Measurements from ENCODE around the gene APOH. TPM values are rescaled to one million over a fixed set of nuclear protein-coding genes. Genes with fewer than 3 reads are reported as not detected.

The APOH gene
- total RNA-seq, 1 experiment from 2014 or later, result not detected

DNA sequence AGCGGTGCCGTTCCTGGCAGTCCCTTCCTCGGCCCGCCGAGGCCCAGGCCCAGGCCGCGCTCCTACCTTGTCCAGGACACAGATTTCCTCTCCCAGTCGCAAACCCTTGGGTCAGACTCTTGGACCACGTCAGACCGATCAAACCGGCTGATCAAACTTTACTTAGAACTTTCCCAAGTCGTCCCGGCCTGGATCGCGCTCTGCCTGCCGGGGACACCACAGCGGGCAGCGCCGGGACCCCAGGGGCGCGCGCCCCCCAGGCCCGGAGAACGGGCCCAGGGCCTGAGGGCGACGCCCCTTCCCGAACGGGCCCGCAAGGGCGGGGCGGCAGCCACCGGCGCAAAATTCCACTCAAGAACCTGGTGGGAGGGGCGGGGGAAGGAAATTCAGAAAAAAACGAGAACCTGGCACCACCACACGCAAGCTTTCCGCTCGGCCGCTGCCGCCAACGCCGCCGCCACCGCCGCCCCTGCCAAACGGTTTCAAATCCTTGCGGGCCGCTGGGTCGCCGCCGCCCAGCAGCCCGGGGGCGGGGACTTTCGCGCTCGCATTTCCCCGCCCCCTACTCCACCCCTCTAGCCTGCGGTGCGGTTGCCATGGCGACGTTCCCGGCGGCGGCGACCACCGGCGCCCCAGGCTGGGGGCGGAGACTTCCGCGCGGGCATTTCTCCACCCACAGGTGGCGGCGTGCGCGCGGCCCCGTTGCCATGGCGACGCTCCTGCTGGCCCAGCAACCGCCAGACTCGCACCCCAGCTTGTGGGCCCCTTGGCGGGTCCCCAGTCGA lies 37.4 kb downstream of the APOH start, which contains the start of gene CEP112:
Gene CEP112 (minus strand): TSS at position 541 of the 785 bp plus-strand sequence.
- Histone ChIP-seq H3K4me3 (peak within 1 kb of the TSS; percentile 92), H3K9me3 (replicated peaks) (no peaks in the 10 kb centered on the region), H3K27ac (peak within 1 kb of the TSS; percentile 99), H3K36me3 (peaks cover 11% of the 10 kb centered on the region), H3K27me3 (no peaks in the 10 kb centered on the region), H3K4me1 (peaks cover 14% of the 10 kb centered on the region)
- DNase-seq, result peak; percentile 93

DNA sequence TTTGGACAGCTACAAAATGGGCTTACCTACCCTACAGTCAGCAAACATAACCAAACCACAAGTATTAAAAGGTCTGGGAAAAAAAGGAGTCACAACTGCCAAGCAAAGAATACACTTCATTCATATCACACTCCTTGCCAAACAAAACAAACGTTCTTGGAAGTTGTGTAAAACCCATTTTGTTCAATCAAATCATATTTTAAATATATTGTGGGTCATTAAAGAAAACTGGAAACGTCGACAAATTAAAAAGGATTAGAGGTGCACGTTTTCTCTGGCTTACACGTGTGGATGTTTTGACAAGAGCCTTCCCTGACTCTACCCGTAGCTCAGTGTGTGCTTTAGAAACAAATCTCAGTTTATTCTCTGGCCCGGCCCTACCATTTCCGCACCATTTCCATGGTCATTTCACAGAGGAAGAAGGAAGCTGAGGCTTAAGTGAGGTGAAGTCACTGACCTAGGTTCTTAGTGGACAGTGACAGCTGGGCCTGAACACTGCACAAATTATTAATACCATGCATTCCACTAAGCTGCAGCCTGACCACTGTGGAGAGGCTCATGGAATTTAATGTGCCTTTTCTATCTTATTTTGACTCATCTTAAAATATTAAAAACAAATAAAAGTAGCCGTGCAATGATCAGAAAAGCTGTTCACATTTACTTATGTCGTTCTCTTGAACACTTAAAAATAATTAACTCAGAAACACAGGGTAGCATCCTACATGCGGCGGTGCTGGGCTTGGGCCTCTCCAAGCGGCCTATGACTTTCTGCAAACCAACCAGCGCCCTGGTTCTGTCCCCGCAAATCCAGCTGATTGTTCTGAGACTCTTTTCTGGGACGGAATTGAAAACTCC lies 38.2 kb downstream of the APOH start:
- peak overlapping the region; percentile 92 for H3K4me3 ChIP-seq
- H3K27ac ChIP-seq, result peak overlapping the region; percentile 99
- H3K27me3 ChIP-seq, result no peaks in the 10 kb centered on the region
- peak; percentile 86 to 96 for DNase-seq
- peaks cover 14% of the 10 kb centered on the region for H3K4me1 ChIP-seq
- peaks cover 18% of the 10 kb centered on the region for H3K36me3 ChIP-seq
- no peaks in the 10 kb centered on the region for H3K9me3 ChIP-seq (replicated peaks)

DNA sequence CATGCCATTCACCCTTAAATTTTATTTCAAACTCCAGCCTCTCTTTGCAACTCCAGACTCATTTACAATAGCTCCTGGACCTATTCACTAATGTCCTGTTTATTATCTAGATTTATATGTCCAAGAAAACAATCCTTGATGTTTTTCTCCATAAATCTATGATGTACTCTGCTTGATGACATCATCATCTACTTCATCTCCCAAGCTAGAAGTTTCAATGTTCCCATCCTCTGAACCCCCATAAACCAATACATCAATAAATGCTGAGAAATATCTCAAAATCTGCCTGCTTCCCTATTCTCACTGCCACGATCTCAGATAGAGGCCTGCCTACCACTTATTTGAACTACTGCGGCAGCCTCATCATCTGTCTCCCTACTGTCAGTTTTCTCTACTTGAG lies 41.5 kb downstream of the APOH start:
- no peak for DNase-seq
- H3K36me3 ChIP-seq, result peaks cover 47% of the 10 kb centered on the region
- no peak overlapping the region for H3K27ac ChIP-seq
- H3K4me1 ChIP-seq, result peaks cover 14% of the 10 kb centered on the region
- 0 out of 2 replicates have a peak, but pooled peaks cover 5% of the 10 kb centered on the region for H3K9me3 ChIP-seq (replicated peaks)
- no peak overlapping the region for H3K4me3 ChIP-seq
- no peaks in the 10 kb centered on the region for H3K27me3 ChIP-seq

DNA sequence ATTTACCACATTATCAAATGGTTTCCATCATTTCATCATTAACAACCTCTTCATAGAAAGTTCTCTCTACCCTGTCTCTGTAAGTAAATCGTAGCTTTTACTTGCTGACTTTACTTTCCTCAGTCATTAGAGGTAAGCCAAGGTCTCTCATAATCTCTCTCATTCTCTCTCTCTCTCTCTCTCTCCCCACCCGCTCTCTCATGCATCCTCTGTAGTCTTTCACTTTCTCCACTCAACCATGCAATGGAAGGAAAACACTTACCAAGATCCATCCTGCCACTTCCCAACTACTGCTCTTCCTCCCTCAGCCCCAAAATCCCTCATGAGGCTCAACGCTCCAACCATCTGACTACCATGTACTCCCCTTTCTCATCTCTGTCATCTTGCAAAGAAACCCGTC lies 43.4 kb downstream of the APOH start:
- peaks cover 65% of the 10 kb centered on the region for H3K36me3 ChIP-seq
- H3K27ac ChIP-seq, result no peak overlapping the region
- DNase-seq, result no peak
- peaks cover 14% of the 10 kb centered on the region for H3K4me1 ChIP-seq
- H3K4me3 ChIP-seq, result no peak overlapping the region
- H3K27me3 ChIP-seq, result no peaks in the 10 kb centered on the region
- H3K9me3 ChIP-seq (replicated peaks), result 0 out of 2 replicates have a peak, but pooled peaks cover 5% of the 10 kb centered on the region

DNA sequence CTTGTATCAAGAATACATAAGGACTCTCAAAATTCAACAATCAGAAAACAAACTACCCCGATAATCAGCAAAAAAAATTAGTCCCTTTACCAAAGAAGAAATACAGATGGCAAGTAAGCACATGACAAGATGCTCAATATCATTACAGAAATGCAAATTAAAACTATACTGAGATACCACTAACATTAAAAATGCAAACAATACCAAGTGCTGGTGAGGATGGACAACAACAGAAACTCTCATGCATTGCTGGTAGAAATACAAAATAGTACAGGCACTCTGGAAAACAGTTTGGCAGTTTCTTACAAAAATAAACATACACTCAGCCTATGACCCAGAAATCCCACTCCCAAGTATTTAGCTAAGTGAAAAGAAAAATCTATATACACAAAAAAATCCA lies 44.8 kb downstream of the APOH start:
- Histone ChIP-seq H3K27ac (no peak overlapping the region), H3K4me1 (peaks cover 14% of the 10 kb centered on the region), H3K4me3 (no peak overlapping the region), H3K27me3 (no peaks in the 10 kb centered on the region), H3K36me3 (peaks cover 80% of the 10 kb centered on the region), H3K9me3 (replicated peaks) (0 out of 2 replicates have a peak, but pooled peaks cover 5% of the 10 kb centered on the region)
- DNase-seq, result no peak

DNA sequence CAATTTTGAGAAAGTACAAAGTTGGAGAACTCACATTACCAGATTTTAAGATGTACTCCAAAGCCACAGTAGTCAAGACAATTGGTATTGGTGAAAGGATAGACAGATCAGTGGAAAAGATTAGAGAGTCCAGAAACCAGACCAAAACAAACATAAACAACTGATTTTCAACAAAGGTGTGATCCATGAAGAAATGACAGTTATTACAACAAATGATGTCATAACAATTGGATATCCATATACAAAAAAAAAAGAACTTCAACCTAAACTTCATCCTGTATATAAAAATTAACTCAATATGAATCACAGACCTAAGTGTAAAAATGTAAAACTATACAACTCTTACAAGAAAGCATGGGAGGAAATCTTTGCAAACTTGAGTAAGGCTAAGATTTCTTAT lies 45.7 kb downstream of the APOH start:
- Histone ChIP-seq H3K27me3 (no peaks in the 10 kb centered on the region), H3K4me1 (peaks cover 8% of the 10 kb centered on the region), H3K4me3 (no peak overlapping the region), H3K9me3 (replicated peaks) (0 out of 2 replicates have a peak, but pooled peaks cover 5% of the 10 kb centered on the region), H3K36me3 (peaks cover 81% of the 10 kb centered on the region), H3K27ac (no peak overlapping the region)
- no peak for DNase-seq

DNA sequence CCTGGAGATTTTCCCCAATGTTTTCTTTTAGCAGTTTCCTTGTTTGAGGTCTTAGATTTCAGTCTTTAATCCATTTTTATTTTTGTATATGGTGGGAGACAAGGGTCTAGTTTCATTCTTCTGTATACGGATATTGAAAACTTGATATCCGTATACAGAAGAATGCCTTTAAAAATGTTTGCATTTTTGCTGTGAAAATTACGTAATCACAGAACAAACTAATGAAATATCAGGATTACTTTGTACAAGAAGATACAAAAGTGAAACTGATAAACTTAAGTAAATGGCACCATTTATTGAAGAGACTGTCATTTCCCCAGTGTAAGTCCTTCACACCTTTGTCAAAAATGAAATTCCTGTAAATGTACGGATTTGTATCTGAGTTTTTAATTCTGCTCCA lies 50.6 kb downstream of the APOH start:
- no peak overlapping the region for H3K4me3 ChIP-seq
- no peaks in the 10 kb centered on the region for H3K4me1 ChIP-seq
- DNase-seq, result no peak
- peaks cover 99% of the 10 kb centered on the region for H3K36me3 ChIP-seq
- H3K27ac ChIP-seq, result no peak overlapping the region
- H3K9me3 ChIP-seq (replicated peaks), result no peaks in the 10 kb centered on the region
- H3K27me3 ChIP-seq, result no peaks in the 10 kb centered on the region

DNA sequence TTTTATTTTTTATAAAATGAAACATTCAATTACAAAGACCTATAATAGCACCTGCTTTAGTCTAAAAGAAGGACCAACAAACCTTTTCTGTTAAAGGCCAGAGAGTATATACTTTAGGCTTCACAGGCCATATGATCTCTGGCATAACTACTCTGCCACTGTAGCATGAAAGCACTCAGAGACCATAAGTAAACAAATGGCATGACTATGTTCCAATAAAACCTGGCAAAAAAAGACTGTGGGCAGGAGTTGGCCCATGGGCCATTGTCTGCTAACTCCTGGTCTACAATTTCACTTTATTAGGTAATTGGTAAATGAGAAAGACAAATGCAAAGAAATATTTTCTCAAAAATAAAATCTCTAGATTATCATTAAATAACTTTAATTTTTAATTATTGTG lies 52.2 kb downstream of the APOH start:
- H3K27me3 ChIP-seq, result no peaks in the 10 kb centered on the region
- H3K36me3 ChIP-seq, result peaks cover 99% of the 10 kb centered on the region
- DNase-seq, result no peak
- H3K9me3 ChIP-seq (replicated peaks), result no peaks in the 10 kb centered on the region
- no peak overlapping the region for H3K4me3 ChIP-seq
- no peaks in the 10 kb centered on the region for H3K4me1 ChIP-seq
- H3K27ac ChIP-seq, result no peak overlapping the region

DNA sequence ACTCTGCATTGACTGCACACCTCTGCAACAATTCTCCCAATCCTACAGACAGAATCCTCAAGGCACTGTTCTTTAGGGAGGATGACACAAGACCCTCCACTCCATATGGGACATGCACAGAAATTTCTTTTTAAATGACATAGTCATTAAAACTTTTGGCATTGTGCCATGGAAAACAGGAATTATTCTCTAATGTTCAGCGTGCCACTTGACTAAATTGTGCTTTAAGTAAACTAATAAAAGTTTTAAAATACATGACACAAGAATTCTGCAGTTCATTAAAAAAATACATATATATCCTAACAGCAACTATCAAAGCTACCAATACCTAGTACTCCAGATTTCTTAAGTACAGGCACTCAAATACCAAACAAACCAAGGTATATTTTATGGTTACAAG lies 53.3 kb downstream of the APOH start:
- no peak for DNase-seq
- Histone ChIP-seq H3K9me3 (replicated peaks) (no peaks in the 10 kb centered on the region), H3K4me3 (no peak overlapping the region), H3K27ac (no peak overlapping the region), H3K36me3 (peaks cover 94% of the 10 kb centered on the region), H3K4me1 (no peaks in the 10 kb centered on the region), H3K27me3 (no peaks in the 10 kb centered on the region)

DNA sequence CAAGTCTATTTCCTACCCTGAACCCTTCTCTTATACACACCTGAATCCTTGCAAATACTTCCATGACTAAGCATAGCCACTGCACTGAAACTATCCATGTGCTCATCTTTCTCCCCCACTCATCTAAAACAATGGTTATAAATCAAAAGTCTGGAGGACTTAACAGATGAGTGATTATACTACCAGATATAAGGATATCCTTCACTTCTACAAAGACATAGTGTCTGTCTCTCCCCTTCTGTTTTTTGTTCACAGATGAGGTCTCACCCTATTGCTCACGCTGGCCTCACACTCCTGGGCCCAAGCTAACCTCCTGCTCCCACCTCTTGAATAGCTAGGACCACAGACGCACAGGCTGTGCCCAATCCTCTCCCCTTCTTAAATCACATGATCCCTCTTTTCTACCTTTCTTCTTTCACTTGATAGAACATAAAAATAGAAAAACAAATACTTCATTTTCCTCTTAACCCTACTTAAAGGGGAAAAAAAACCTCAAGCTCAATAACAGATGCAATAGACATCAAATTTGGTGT lies 56.5 kb downstream of the APOH start:
- Histone ChIP-seq H3K36me3 (peaks cover 87% of the 10 kb centered on the region), H3K27ac (no peak overlapping the region), H3K27me3 (no peaks in the 10 kb centered on the region), H3K4me1 (no peaks in the 10 kb centered on the region; the same call in 1 of the 2 replicates), H3K9me3 (replicated peaks) (no peaks in the 10 kb centered on the region), H3K4me3 (no peak overlapping the region)
- DNase-seq, result no peak

DNA sequence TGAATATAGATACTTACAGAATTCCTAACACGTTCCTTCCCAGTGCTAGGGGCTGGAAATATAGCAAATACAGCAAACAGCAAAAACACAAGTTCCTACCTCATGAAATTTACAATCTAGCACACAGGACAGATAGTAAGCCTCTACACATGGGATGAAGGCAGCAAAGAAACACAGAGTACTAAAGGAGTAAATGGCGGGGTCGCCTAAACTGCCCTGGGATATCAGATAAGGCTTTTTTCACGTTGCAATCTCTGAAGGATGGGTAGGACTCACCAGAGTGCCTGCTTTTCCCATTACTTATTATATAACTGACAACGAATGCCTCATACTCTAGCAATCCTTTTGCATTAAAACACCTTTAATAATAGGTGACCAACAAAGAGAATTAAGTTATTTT lies 57.1 kb downstream of the APOH start:
- Histone ChIP-seq H3K9me3 (replicated peaks) (no peaks in the 10 kb centered on the region), H3K4me3 (no peak overlapping the region), H3K27ac (no peak overlapping the region), H3K27me3 (no peaks in the 10 kb centered on the region), H3K4me1 (no peaks in the 10 kb centered on the region; the same call in 1 of the 2 replicates), H3K36me3 (peaks cover 87% of the 10 kb centered on the region)
- no peak for DNase-seq

DNA sequence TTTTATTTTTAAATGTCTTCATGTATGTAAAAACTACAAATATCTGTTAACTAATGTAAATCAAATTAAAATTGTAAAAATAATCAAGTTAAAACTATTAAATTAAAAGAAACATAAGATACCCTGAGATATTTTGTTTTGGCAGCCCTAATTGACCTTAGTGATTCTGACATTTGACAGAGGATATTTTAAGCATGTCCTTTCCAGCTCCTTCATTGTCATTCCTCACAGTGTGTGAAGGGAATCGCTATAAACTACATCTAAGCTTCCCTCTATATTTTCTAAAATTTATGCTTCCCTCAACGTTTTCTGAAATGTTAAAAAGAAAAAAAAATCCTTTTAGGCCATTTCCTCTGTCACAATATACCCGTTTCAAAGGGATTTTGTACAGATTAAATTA lies 57.5 kb downstream of the APOH start:
- Histone ChIP-seq H3K27ac (no peak overlapping the region), H3K36me3 (peaks cover 87% of the 10 kb centered on the region), H3K9me3 (replicated peaks) (no peaks in the 10 kb centered on the region), H3K4me1 (no peaks in the 10 kb centered on the region; the same call in 1 of the 2 replicates), H3K27me3 (no peaks in the 10 kb centered on the region), H3K4me3 (no peak overlapping the region)
- DNase-seq, result no peak

DNA sequence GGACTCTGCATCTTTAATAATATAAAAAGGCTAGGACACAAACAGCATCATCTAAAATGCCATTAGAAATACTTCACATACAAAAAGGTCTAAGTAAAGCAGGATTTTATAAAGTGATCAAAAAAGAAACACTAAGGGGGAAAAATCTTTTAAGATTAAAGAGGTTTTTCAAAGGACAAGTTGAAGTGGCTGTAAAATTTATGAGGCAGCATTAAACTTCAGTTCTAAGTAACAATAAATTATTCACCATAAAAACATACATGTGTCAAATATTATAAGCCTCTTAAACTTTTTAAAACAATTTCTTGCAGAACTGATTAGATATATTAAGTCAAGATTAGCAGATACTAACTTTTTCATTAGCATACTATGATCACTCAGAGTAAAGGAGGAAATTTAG lies 58.0 kb downstream of the APOH start:
- Histone ChIP-seq H3K27ac (no peak overlapping the region), H3K9me3 (replicated peaks) (no peaks in the 10 kb centered on the region), H3K36me3 (peaks cover 81% of the 10 kb centered on the region), H3K27me3 (no peaks in the 10 kb centered on the region), H3K4me1 (no peaks in the 10 kb centered on the region; the same call in 1 of the 2 replicates), H3K4me3 (no peak overlapping the region)
- DNase-seq, result no peak

DNA sequence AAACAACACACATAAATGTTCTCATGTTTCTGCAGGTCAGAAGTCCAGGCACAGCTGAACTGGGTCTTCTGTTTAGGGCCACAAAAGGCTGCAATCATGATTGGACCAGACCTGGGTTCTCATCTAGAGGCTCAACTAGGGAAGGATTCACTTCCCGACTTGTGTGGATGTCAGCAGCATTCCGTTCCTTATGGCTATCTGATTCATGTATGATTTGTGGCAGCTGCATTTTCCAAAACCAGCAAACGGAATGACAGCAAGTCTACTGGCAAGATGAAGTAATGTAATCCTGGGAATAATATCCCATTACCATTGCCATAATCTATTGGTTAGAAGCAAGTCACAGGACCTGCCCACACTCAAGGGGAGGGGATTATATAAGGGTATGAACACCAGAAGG lies 59.4 kb downstream of the APOH start:
- Histone ChIP-seq H3K4me3 (no peak overlapping the region), H3K27ac (no peak overlapping the region), H3K9me3 (replicated peaks) (no peaks in the 10 kb centered on the region), H3K27me3 (no peaks in the 10 kb centered on the region), H3K4me1 (no peaks in the 10 kb centered on the region; the same call in 1 of the 2 replicates), H3K36me3 (peaks cover 79% of the 10 kb centered on the region)
- DNase-seq, result peak in 1 of 2 experiments; percentile 17
